ENCODE data around the gene GRIA4.
A peak's percentile ranks its signal among the peaks of the same experiment; 100 is the strongest.

Gene GRIA4

DNA sequence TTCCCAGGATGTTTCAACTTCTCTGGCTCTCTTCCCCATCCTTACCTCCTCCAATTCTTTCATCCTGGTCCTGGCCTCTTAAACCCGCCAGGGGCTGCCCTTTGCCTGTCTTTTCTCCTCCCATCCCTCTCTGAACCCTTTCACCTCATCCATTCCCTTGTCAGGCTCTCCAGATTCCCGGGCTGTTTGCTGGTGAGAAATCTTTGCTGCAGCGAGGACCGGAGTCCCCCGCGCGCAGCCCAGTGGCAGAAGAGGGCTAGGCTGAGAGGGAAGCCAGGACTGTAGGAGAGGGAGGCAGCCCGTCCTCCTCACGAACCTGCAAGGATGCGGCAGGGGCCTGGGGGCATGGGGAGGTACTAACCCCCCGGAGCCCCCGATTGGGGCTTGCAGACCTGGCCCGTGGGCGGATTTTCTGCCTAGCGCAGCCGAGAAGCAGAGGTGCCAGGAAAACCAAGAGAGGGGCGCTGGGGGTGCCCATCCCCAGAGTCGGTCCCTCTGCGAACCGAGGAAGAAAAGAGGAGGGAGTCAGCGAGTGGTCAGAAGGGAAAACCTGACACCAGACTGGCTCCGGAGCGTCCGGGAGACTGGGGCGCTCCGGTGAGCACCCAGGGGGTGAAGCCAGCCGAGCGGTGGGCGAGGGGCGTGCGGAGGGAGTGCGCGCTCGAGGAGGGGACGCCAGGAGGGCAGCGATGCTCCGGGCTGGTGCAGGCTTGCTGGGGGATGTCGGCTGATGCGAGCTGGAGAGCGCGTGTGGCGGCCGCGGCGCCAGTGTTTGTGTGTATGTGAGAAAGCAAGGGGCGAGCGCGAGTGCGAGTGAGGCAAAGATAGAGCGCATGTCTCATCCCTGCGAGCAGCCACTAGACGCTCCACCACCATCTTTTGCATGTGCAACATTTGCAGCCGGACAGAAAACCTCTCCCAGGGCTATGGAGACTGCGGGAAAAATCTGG is at the start of gene GRIA4:
Gene GRIA4, plus strand, starts transcription at position 242 of the 950 bp plus-strand sequence. CDS start 925 bp downstream, outside the sequence.
- peak in 1 of 3 experiments; percentile 8 for DNase-seq (ENCODE audit: low read depth in 3 of 3)

DNA sequence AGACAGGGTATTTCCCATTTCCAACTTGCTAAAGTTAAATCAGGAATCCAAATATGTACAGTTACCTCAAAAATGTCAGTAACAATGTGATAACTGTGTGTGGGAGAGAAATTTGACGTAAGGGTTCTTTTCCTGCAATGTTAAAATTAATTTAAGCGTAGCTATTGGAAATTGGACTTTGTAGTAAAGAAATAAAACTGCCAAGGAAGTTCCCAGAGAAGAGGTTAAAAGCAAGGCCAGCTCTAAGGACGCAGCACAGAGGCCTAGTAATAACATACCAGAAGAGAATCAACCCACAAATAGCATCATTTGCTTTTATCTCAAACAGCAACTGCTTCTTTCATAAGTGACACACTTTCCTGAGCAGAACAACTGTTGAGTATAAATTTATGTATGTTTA is 36.8 kb upstream of the GRIA4 start:
- no peak for DNase-seq (ENCODE audit: low read depth in 3 of 3)

DNA sequence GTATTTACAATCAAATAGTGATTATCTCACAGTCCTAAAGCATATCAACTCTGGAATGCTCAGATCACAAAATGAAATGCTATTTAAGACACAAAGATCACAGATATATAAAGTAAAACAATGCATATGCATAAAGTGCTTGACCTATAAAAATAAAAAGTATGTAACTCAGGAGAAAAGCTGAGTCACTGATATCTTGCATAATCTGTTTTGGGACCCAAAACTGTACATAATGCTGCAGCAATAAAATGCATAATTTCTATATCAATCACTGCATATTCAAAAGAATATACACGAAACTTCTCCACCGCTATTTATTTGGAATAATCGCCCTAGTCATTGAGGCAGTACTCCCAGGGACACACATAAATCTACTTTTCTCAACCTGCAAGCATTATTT is 34.9 kb upstream of the GRIA4 start:
- no peak for DNase-seq (ENCODE audit: low read depth in 3 of 3)

DNA sequence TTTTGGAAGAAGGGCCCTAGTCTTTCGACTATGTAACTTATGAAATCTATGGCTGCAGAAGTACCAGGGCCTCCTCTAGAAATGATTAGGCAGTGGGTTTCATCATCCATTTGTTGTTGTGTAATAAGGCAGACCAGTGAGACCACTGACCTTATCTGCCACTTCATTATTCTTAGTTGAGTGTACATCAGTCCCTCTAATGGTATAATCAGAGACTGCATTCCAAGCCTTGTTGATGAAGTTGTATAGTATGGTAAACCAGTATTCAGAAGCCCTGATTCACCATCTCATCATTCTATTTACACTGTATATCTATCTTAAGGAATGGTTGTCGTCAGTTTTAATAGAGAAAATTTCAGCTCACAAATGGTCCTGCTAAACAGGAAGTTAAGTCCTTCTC is 32.2 kb upstream of the GRIA4 start:
- DNase-seq (ENCODE audit: low read depth in 3 of 3): no peak

DNA sequence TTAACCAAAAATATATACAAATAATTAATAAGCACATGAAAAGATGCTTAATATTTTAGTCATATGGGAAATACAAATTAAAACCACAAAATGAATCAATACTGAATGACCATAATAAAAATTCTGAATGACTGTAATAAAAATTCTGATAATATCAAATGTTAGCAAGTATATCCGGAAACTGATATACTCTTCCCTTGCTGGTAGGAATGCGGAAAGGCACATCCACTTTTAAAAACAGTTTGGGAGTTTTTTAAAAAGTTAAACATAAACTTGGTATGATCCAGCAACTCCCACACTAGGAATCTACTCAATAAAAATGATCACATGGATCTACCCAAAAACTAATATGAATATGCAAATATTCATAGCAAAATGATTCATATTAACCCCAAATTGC is 30.8 kb upstream of the GRIA4 start:
- no peak for DNase-seq (ENCODE audit: low read depth in 3 of 3)

DNA sequence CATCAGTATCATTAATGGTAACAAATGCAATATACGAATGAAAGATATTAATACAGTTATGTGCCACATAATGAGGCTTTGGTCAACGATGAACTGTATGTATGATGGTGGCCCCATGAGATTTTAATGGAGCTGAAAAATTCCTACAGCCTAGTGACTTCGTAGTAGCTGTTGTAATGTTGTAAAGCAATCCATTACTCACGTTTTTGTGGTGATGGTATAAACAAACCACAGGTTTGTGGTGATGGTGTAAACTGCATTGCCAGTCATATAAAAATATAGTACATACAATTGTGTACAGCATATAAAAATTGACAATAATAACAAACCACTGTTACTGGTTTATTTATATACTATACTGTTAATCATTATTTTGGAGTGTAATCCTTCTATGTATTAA is 27.4 kb upstream of the GRIA4 start:
- DNase-seq (ENCODE audit: low read depth in 3 of 3): no peak

DNA sequence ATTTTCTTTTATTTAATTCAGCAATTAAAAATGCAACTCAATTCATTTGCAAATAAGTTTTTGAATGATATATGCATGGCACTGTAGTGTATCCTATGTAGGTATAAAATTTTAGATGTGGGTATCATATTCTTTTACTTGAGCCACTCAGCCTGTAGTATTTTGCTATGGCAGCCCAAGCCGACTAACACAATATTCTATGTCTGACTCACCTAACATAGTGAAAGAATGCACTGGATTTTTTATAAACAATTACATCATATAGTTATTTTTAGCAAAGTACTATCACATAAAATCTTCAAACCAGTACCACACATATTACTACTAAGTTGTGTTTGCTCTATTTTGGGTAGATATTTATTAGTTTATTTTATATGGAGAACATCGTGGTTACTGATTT is 21.9 kb upstream of the GRIA4 start:
- no peak for DNase-seq (ENCODE audit: low read depth in 3 of 3)

DNA sequence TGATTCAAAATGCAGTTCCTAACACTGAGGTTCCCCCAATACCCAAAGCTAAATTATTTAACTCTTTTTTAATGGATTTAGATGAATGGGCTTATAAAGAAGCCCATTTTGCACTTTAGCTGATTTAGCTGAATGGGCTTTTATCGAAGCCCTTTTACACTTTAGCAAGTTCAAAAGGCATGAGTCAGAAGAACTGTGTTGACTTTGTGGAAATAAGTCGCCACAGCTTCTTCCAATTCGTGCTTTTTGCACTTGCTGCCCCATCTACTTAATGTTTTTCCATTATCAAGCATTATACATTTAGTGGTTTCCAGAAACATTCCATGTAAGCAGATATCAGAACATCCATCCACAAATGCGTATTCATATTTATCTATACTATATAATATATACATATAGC is 20.5 kb upstream of the GRIA4 start:
- no peak for DNase-seq (ENCODE audit: low read depth in 3 of 3)

DNA sequence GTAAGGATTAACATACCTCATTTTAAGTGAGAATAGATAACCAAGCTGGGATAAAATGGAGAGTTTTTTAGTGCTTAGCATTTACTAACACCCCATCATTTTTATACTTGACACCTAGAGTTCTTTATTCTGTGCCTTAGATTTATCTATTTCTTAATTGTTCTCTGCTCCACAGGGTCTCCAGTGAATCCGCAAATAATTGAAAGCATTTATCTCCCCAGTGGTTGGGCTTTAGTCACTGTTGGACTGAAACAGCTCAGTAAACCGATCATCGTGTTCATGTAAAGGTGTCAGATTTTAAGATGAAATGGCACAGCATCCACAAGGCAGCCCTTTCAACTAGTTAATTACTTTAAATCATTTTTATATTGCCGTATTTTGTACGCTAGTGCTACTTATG is 17.8 kb upstream of the GRIA4 start:
- DNase-seq (ENCODE audit: low read depth in 3 of 3): no peak

DNA sequence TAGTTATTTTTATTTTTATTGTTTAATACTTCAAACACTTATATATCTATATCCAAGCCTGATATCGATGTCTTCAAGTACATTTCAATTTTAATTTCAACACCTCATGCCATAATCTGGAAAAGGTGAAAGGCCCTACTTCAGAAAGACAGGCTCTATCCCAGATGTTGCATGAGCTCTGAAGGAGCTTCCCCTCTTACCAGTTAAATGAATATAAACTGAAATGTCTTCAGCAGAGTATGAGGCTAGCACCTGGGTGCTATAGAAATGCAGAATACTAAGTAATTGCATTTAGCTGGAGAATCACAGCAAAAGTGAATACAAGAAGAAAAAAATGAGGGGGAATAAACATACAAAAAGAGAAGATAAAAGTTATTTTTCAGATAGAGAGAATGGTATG is 11.5 kb upstream of the GRIA4 start:
- DNase-seq (ENCODE audit: low read depth in 3 of 3): no peak

DNA sequence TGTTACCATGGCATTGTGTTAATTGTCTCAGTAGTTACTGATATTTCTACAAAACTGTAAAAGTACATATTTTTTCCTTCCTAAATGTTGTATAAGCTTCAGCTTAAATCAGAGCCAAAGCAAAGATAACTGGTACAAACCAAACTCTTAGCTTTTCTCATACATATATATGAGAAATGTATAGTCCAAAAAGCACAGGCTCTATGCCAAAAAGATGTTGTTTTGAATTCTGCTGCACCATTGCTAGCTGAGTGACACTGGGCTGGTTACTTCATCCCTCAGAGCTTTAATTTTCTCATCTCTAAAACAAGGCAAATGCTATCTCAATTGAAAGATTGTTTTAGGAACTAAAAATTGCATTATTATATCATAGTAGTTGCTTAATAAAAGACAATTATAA is 6.7 kb upstream of the GRIA4 start:
- DNase-seq (ENCODE audit: low read depth in 3 of 3): no peak

DNA sequence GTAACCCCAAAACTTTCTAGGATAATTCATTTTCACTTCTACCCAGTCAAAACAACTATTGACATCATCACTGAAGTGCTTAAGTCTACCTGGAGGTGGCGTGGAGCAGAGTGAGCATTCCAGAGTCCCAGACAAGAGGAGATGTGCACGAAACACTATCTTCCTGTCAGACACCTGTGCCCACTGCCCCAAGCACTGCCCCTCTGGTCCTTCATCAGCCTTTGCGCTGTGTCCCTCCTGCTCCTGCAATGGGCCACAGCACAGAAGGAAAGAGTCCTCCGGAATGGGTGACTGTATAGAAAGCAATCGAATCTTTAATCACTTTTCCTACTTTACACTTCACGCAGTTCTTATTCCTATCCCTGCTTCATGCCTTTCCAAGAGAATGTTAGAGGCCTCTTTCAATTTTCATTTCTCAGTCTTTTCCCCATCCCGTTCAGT is 512 bp upstream of the GRIA4 start:
- no peak for DNase-seq (ENCODE audit: low read depth in 3 of 3)

DNA sequence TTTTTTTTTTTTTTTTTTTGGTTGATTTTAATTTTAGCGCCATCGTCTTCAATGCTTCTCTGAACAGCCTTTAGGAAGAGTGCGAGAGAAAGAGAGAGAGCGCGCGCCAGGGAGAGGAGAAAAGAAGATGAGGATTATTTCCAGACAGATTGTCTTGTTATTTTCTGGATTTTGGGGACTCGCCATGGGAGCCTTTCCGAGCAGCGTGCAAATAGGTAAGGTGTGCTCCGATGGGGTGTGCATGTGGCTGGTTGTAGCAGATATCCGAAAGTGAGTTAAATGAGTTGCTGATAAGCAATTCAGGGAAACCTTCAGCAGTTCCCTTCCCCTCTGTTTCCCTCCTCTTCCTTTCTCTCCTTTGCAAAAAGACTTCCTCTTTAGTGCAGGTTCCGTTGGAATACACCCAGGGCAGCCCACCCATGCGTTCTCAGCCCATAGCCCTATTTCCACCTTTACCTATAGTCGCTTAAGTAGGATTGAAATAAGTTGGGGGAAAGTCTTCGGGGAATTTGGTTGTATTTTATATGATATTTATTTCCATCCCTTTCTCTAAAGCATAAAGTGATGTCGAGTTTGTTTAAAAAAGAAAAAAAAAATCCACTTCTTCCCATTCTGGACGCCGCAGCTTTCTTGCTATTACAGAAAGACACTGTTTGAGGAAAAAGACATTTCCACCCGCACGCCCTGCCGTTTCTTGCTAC is 1.1 kb downstream of the GRIA4 start:
- no peak for DNase-seq (ENCODE audit: low read depth in 3 of 3)

DNA sequence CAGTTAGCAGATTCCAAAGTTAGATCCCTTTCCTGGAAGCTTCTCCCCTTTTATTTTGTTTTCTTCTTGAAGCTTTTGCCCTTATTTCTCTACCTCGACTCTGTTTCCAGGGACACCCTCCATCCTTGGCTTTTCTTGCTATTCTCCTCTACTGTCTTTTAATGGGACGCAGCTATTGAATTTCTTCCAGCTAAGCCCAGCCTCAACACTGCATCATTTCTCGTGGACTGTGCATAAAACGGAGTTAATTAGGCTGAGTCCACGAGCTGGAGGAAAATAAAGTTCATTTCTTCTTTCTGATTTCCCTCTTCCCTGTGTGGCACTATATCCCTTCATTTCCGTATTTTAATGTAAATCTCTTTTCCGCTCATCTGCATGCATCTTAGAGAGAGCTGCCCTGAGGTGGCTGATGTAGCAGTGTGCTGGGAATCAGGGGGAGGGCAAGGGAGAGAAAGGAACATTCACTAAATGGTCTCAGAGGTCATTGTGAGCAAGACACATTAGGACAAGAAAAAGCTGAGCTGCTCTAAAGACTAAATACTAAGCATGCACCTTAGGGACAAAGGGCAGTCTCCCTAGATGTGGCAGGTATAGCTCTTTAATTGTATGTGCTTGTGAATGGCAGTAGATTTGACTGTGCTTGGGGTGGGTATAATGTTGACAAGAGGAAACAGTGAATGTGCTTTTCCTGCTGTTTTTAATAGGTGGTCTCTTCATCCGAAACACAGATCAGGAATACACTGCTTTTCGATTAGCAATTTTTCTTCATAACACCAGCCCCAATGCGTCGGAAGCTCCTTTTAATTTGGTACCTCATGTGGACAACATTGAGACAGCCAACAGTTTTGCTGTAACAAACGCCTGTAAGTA is 1.9 kb downstream of the GRIA4 start:
- no peak for DNase-seq (ENCODE audit: low read depth in 3 of 3)

DNA sequence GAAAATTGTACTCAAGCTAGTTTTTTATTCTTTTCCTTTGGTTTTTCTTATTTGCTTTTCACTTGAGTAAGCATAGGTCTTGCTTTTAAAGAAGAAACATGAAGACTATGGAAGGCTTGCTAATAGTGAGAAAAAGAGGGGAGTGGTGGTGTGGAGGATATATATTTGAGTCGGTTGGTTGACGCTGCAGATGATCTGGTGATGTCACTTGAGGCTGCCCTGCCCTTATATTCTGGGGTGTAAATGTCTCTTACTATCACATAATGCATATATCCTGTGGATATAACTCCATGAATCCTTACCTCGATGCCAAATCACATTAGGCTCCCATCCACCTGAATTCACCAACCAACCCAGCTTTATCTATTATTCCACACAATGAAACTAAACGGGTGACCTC is 2.9 kb downstream of the GRIA4 start:
- DNase-seq (ENCODE audit: low read depth in 3 of 3): no peak

DNA sequence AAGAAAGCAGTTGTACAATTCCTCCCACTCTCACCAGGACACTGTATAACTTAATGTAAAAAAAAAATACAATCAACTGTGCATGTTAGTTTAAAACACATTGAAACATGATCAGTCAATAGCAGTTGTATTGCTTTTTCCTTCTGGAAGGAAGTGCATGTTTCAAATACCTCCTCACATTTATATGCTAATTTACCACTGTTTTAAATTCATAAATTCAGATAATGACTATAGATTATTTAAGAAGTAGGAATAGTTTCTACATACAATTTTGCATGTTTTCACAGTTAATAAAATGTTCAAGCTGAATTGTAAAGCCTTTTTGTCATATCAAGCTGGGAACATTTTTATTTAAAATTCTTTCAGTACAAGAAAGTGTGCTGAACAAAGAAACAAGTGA is 3.3 kb downstream of the GRIA4 start:
- DNase-seq (ENCODE audit: low read depth in 3 of 3): no peak

DNA sequence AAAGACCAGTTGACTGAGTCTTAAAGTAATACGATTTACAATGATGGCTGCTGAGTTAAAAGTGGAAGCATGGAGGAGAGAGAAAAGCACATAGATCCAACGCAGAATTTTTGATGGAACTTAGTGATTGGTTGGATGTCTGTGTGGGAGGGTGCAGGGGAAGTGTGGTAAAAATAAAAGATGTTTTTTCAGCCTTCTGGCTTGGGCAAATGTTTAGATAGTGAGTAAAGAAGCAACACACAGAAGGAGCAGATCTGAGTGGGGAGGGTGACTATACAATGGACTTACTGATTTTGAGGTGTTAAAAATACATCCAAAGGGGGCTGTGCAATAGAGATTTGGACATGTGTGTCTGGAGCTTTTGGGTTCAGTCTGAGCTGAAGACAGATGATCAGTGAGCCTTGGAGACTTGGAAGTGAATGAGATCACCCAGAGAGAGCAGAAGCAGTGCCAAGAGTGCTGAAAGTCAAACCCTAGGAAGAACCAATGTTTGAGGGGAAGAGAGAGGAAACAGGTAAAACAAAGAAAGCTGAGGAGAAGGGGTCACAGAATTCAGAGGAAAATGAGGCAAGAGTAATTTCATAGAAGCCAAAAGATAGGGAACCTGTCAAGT is 8.6 kb downstream of the GRIA4 start:
- DNase-seq (ENCODE audit: low read depth in 3 of 3): no peak

DNA sequence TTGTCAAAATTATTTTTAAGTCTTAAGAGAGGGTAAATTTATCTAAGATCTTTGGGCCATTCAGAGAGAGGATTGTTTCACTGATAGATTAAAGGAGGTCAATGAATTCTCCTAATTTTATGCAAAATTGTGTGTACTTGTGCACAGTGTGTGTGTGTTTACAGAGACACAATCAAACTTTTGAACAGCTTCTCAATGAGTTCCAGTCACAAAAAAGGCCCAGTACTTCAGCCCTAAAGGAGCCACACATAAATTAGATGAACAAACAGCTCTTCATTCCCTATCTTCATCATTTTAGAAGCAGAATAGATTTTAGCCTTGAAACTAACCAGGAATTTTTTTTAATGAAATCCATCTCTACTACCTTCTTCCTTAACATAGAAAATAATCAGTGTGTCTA is 9.7 kb downstream of the GRIA4 start:
- no peak for DNase-seq (ENCODE audit: low read depth in 3 of 3)

DNA sequence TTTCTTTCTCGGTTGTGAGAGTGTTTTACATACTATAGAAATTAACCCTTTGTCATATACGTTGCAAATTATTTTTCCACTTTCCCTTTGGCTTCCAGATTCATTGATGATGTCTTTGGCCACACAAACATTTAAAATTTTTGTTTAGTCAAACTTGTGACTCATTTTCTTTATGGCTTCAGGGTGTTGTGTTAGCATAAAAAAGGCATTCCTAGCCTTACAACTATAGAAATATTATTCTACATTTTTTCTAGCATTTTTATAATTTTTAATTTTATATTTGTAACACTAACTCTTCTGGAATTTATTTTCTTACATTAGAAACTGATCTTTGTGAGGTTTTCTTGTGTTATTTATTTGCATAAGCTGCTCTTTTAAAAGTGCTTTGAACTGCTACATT is 12.1 kb downstream of the GRIA4 start:
- DNase-seq (ENCODE audit: low read depth in 3 of 3): no peak

DNA sequence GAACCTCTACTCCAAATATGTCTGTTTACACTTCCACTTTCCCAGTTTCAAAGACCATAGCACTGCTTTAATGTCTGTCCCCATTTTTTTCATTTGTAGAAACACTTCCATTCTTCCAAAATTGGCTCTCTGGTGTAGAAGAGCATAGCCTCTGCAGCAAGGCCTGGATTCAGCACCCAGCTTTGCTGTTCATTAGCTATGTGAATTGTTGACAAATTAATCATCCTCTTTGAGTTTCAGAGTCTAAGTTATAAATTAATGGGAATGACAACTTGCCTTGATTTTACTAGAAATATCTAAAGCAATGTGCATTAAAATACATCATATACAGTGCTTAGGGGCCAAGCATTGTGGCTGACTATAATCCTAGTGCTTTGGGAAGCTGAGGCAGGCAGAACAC is 22.4 kb downstream of the GRIA4 start:
- DNase-seq (ENCODE audit: low read depth in 3 of 3): no peak

DNA sequence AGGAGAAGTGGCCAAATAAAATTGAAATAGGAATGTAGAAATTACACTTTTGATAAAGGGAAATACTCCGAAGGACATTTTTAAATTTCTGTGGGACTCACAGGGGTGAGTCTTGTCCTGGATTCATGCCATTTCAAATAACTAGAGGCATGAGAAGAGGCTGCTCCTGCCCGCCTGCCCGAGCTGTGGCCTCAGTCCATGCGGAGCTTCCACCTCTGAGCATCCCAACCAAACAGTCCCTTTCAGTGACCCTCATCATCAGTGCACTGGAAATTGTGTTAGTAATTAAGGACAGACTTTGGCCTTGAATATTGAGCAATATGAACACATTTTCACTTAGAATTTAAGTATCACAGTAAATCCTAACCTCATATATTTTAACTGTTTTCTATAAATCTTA is 25.6 kb downstream of the GRIA4 start:
- DNase-seq (ENCODE audit: low read depth in 3 of 3): no peak

DNA sequence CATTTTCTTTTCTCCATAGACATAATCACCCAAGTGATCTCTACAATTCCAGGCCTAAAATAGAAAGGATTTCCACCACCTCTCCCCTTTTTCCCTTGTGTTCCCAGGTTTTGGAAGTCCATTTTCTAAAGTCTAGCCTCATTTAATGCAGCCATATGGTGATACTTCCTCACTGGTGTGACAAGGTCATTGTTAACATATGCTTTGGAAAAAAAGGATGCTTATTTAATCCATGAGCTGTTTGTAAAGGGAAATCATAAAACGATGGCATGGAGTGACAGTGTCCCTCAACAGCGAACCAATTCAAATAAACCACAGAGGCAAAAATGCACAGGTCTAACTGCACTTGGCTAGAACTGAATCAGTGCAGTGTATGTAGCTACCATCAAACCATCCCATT is 26.6 kb downstream of the GRIA4 start:
- DNase-seq (ENCODE audit: low read depth in 3 of 3): no peak
